HG03469 (cell line): ENCODE results near the gene SMG6.
"Not testable (repeated sequence)": the region's sequence is repeated elsewhere in the genome, so short reads cannot be mapped to it uniquely, and the experiment has no call there.

ENCODE experiments used
- ATAC-seq: cut with Tn5 transposase; IDR thresholded peaks from one replicate; pipeline ENCODE4 v1.9.1; 2021; ENCODE audit warnings: mild to moderate bottlenecking, moderate library complexity, moderate number of reproducible peaks; ENCODE audit not compliant: unreplicated experiment

Gene SMG6

GRCh38 chr17:2151358-2152033 lies 152.1 kb downstream of the SMG6 start:
- no peak for ATAC-seq

GRCh38 chr17:2150806-2151205 lies 152.8 kb downstream of the SMG6 start:
- no peak for ATAC-seq

- no peak for ATAC-seq
Measured at GRCh38 chr17:2149934-2150333, 153.7 kb downstream of the SMG6 start.

GRCh38 chr17:2146132-2146871 lies 157.3 kb downstream of the SMG6 start:
- no peak for ATAC-seq

GRCh38 chr17:2144701-2145100 lies 158.9 kb downstream of the SMG6 start:
- ATAC-seq: no peak

DNA sequence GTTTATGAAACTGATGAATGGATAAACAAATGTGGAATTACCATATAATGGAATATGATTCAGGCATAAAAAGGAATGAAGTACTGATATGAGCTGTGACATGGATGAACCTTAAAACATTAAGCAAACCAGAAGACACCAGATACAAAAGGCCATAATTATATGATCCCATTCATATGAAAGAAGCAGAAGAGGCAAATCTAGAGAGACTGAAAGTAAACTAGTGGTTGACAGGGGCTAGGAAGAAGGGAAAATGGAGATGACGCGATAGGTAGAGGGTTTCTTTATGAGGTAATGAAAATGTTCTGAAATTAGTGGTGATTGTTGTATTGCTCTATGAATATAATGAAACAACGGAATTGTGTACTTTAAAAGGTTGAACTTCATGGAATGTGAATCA lies 160.3 kb downstream of the SMG6 start:
- ATAC-seq: no peak

DNA sequence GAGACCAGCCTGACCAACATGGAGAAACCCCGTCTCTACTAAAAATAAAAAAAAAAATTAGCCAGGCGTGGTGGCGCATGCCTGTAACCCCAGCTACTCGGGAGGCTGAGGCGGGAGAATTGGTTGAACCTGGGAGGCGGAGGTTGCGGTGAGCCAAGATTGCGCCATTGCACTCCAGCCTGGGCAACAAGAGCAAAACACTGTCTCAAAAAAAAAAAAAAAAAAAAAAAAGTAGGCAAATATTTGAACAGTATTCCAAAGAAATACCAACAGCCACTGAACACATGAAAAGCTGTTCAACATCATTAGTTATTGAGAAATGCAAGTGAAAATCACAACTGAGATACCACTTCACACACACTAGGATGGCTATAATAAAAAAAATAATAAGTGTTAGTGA lies 160.9 kb downstream of the SMG6 start:
- ATAC-seq: not testable (repeated sequence)

DNA sequence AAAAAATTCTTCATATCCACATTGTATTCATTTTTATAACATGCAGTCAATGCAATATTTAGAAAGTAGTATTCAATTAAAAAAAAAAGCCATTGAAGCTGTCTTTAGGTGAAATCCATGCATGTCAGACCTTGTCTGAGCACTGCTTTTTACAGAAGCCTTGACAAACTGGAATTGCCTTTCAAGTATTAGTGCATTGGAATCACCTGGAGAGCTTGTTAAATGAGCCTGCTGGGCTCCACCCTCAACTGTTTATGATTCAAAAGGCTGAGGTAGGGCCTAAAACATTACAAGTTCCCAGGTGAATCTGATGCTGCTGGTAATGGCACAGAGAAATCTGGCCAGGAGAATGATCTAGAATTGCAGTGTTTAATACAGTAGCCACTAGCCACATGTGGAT lies 162.9 kb downstream of the SMG6 start:
- ATAC-seq: no peak

DNA sequence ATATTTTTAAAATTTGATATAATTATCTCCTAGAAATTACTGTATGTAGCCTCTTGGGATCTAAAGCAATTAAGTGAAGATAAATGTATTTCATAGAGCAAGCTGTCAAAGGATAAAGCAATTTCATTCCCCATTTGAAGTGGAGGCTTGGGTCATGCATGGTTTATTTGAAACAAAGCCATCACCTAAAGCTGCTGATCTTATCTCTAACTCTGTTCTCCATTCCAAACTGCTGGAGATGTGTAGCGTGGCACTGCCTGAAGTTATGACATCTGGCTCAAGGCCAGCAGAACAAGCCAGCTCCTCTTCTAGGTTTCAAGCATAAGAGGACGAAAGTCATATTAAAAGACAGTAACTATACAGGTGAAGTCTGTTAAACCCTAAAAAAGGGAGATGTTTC lies 164.8 kb downstream of the SMG6 start:
- ATAC-seq: no peak

- ATAC-seq: no peak
Measured at GRCh38 chr17:2138318-2138717, 165.3 kb downstream of the SMG6 start.

DNA sequence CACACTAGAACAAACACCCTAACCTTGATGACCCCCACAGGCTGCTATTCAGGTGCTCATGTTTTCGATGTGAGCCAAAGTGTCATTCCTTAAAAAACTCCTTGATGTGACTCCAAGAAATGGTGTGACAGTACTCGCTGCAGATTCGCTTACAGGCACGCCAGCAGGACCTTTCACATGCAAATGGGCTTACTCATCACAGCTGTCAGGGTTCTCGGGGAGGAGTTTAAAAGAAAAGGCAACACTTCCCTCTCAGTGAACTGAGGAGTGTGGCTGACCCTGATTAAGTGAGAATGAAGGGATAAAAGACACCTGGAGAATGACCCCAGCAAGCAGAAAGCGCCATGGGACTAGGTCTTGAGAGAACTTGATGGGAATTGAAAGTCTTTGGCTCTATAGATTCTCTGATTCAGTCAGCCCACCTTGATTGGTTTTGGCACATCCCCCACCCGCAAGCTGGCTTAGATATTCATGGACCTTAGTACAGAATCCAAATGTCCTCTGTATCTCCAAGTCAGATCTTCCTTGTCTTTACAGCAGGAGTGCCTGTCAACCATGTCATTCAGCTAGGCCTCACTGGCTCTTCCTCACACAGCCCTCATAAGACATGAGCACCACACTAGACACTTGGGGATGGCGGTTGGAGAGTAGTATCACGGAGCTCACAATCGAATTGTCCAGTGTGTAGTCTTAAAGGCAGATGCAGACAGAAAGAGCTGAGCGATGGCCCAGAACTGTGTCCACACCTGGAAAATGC lies 166.1 kb downstream of the SMG6 start:
- no peak for ATAC-seq

- ATAC-seq: no peak
Measured at GRCh38 chr17:2136241-2136640, 167.3 kb downstream of the SMG6 start.

- ATAC-seq: no peak
Measured at GRCh38 chr17:2128011-2128410, 175.6 kb downstream of the SMG6 start.

GRCh38 chr17:2125013-2125535 lies 178.5 kb downstream of the SMG6 start:
- ATAC-seq: no peak

DNA sequence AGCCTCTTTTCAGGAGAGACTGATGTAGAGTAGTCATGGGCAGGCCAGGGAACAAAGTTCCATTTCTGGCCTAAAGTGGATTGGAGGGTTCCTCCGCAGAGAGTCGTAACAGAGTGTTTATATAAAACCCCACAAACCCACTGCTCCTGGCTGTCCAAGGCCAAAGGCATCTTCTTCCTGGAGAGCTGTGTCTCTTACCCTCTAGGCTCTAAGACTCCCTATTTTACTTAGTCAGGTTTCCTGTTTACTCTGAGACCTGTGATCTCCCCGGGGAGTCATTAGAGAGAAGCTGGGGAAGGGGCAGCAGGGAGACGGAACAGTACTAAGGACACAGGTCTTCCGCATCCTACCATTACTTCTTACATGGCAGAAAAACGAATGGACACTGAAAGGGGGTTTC lies 179.2 kb downstream of the SMG6 start:
- ATAC-seq: no peak

DNA sequence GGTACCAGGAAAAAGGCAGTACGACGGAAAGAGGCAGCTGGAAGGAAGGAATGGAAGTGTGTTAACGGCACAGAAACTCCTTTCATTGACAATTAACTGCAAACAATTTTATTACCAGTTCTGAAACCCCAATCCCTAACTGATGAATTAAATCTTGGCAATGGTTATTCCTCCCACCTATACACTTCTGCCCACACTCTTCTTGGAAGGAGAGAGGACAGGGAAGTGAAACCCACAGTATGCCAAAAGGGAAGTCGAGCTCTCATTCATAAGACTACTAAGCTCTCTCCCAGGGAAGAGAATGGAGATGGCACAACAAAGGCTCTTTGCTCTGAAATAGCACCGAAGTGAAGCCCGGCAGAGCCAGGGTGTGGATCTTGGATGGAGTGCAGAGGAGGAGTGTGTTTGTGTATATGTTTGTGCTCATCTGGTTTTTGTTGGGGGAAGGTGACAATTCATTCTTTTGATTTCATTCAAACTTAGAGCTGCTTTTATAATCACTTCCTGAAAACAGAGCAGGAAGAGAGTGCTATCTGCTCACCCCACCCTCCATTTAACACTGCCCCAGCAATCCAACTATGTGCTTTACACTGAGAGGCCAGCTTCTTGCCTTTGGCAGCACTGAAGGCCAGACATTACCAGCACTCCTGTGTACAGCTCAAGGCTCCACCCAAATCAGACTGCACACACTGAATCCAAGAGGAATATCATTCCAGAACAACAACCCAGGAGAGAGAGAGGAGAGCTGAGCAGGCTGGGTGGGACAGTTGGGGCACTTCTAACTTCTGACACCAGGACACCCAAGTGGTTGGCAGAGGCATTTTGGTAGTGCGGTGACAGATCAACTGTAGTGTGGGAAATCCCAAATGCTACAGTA lies 180.0 kb downstream of the SMG6 start:
- ATAC-seq: no peak

- ATAC-seq: no peak
Measured at GRCh38 chr17:2122641-2123302, 180.8 kb downstream of the SMG6 start.

- ATAC-seq: no peak
Measured at GRCh38 chr17:2120586-2121335, 182.8 kb downstream of the SMG6 start.

DNA sequence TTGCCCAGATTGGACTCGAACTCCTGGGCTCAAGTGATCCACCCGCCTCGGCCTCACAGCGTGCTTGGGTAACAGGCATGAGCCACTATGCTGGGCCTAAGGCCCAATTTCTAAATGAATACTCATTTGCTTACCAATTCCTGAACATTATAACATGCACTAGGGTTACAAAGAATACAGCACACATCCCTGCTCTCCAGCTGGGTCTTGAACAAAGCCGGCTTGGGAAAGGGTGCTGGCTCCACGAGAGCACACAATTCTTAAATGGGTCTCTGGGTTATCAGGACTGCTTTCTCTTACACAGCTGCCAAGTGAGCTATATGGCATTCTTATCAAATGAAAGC lies 190.3 kb downstream of the SMG6 start:
- ATAC-seq: no peak

DNA sequence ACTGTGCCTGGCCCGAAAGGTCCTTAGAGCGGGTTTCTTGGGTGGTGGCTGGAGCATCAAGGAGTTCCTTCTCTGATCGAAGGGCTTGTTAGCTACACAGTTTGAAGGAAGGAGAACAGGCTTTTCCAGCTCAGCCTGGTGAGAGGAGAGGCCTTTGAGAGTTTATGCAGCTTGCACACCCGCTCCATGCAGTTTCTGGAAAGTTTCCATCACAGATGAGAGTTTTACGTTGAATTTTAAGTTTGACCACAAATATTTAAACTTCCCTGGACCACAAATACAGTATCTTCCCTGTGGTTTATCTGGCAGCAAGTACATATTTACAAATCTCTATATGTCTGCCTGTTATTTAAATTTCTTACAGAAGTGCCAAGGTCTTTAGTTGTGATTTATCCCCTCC lies 191.9 kb downstream of the SMG6 start:
- ATAC-seq: no peak
